T-helper 1 cell treated with Interleukin-12 subunit alpha and Interleukin-12 subunit beta and Interleukin-4 antibody, amounts not matched to agents 30 μg/mL and 1 μg/mL, for 36 hours (primary cell): ENCODE measurements around the gene SLC25A26.

Source experiments
- H3K27ac Mint-ChIP-seq: one replicate; pipeline ENCODE4 v1.8.0; 2021; ENCODE audit warnings: mild to moderate bottlenecking, mixed read lengths
- H3K27me3 Mint-ChIP-seq: one replicate; pipeline ENCODE4 v1.8.0; 2021; ENCODE audit warnings: low read depth, mixed read lengths
- H3K36me3 Mint-ChIP-seq: one replicate; pipeline ENCODE4 v1.8.0; 2021; ENCODE audit warnings: low read depth, mixed read lengths
- H3K4me1 Mint-ChIP-seq: one replicate; pipeline ENCODE4 v1.8.0; 2021; ENCODE audit warnings: low read depth, mixed read lengths
- H3K4me3 Mint-ChIP-seq: one replicate; pipeline ENCODE4 v1.8.0; 2021; ENCODE audit warnings: mild to moderate bottlenecking, moderate library complexity, mixed read lengths
- H3K9me3 Mint-ChIP-seq: one replicate; pipeline ENCODE4 v1.8.0; 2021; ENCODE audit warnings: mixed read lengths

The SLC25A26 gene

DNA sequence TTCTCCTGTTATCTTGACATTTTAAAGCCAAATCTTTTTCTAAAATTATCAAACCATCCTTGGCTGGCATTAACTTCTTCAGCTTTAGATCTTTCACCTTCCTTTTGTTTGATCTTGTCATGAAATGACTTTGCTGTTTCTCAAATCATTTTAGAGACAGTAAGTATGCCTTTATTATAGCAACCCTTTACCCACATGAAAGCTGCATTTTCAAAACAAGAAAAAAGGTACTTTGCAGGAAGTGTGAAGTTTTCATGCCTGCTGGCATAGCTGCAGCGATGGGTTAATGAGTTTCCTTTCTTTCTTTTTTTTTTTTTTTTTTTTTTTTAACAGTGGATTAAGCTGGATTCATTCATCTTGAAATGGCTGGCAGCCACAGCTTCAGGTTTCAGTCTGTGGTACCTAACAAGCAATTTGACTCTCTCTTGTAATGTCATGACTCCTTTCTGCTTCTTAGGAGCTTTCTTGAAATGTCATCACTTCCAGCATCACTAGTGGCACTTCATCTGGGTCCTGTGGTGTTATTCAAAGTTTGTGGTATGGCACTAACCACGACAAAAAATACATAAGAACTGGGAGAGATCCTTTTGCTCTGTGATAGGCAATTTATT lies 18.8 kb downstream of the SLC25A26 start:
- Mint-ChIP-seq H3K9me3 (peaks cover 43% of the 10 kb centered on the region), H3K27me3 (no peaks in the 10 kb centered on the region), H3K4me3 (no peak overlapping the region), H3K36me3 (peaks cover 53% of the 10 kb centered on the region), H3K27ac (peak overlapping the region; percentile 15), H3K4me1 (peaks cover 13% of the 10 kb centered on the region)

DNA sequence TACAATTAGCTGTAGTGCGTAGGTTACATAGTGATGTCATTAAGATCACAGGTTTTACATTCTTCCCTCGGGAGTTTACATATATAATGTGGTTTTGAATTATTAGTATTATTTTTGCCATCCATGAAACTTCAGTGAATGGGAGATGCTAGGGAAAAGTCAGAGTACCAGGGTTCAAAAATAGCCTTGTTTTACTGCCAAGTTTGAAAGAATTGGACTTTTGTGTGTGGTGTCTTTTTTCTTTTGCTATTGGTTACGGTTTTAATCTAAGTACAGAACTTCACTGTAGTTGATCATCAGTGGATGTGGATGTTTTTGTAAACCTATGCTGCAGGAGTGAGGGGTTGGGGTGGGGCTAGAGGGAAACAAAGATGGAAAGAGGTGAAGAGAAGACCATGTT lies 20.7 kb downstream of the SLC25A26 start:
- Mint-ChIP-seq H3K27me3 (no peaks in the 10 kb centered on the region), H3K9me3 (peaks cover 27% of the 10 kb centered on the region), H3K4me3 (no peak overlapping the region), H3K27ac (no peak overlapping the region), H3K4me1 (peaks cover 13% of the 10 kb centered on the region), H3K36me3 (peaks cover 60% of the 10 kb centered on the region)

DNA sequence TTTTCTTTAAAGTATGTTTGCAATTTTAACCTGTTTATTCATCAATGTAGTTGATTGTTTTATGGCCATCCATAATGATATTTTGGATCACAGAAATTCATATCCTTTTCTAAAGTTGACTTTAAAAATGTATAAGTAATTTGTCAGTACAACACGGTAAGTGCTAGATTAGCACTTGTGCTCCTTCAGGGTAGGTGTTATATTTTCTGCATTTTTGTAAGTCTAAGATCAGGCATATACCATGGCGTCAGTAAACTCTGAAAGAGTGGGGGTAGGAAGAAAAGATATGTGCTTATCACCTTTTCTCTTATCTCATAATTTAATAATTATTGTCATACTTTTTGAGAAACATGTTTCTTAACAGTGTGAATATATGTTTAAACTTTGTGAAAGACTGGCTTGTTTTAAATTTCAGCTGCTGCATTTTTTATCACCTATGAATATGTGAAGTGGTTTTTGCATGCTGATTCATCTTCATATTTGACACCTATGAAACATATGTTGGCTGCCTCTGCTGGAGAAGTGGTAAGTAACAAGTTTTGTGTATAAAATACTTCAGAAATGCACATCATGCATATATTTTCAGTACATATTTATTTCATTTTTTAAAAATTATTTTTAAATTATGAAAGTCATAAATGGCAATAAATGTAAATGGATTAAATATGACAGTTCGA lies 22.1 kb downstream of the SLC25A26 start:
- no peak overlapping the region for H3K4me3 Mint-ChIP-seq
- peaks cover 10% of the 10 kb centered on the region for H3K4me1 Mint-ChIP-seq
- H3K27ac Mint-ChIP-seq: no peak overlapping the region
- peaks cover 50% of the 10 kb centered on the region for H3K36me3 Mint-ChIP-seq
- H3K27me3 Mint-ChIP-seq: no peaks in the 10 kb centered on the region
- peaks cover 17% of the 10 kb centered on the region for H3K9me3 Mint-ChIP-seq

DNA sequence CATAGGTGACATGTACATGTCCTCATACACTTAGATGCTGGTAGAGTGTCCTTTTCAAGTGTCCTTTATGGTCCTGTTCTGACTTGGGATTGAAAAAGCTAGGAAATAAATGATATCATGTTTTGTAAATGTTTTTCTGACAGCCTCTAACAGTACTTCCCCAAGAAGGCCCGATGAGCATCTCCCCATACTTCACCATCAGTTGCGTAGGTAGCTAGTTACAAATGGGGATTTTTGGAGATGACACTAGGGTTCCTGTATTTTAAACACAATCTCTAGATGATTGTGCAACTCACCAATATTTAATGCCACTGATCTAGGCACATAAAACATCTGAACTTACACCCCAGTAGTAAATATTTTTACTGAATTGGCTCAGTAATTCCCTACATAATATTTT lies 27.8 kb downstream of the SLC25A26 start:
- Mint-ChIP-seq H3K27ac (no peak overlapping the region), H3K9me3 (no peaks in the 10 kb centered on the region), H3K4me1 (no peaks in the 10 kb centered on the region), H3K27me3 (no peaks in the 10 kb centered on the region), H3K36me3 (peaks cover 19% of the 10 kb centered on the region), H3K4me3 (no peak overlapping the region)

DNA sequence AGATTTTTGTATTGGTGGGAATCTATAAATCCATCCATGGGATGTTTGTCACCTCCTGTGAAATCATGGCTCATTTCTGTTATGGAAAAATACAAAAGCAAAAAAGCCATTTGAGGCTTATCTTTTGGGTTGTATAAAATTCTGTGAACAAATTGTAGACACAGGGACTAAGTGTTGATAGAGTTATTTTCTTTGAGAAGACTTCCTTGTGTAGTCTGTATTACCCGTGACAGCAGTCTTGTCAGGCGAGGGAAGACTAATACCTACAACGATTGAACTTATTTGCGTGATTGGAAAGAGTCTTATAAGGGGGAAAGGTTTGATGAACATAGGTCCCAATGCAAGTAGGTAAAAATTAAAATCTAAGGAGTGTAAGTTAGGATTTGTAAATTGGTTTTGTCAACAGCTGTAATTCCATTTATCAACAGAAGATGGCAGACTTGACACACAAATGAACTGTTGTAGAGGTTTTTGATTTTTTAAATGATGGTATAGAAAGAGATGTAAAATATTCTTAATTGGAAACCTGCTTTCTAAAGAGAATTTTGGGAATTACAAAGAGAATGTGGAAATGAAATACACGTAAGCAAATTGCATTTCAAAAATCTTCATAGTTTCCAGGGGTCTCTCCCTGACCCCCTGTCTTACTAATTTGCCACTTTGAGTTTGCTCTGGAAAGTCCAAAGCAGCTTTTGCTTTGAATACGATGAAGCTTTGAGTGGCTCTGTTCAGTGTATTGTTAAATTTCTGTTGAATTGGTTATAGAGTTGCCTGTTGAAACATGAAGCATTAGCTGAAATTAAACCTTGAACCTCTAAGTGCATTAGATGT lies 33.2 kb downstream of the SLC25A26 start:
- Mint-ChIP-seq H3K27ac (no peak overlapping the region), H3K36me3 (peaks cover 3% of the 10 kb centered on the region), H3K9me3 (no peaks in the 10 kb centered on the region), H3K27me3 (no peaks in the 10 kb centered on the region), H3K4me3 (no peak overlapping the region), H3K4me1 (peaks cover 2% of the 10 kb centered on the region)

DNA sequence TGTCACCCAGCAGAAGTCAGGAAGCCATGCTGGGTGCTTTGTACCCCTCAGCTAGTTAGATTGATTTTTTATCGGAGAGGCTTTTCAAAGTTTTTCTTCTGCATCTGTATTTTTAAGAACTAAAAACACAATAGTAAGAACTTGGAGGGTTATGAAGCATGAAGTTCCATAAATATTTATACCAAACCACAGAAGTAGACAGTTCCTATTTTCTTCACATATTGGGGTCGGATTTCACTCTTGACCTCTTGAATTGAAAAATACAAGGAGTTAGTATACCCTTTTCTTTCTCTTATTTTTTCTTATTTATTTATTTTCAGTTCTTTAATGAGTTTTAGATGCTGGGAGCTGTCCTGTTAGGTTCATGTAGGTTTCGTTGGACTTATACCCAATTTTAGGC lies 35.1 kb downstream of the SLC25A26 start:
- H3K4me1 Mint-ChIP-seq: peaks cover 2% of the 10 kb centered on the region
- no peak overlapping the region for H3K4me3 Mint-ChIP-seq
- no peaks in the 10 kb centered on the region for H3K36me3 Mint-ChIP-seq
- H3K27me3 Mint-ChIP-seq: no peaks in the 10 kb centered on the region
- no peak overlapping the region for H3K27ac Mint-ChIP-seq
- H3K9me3 Mint-ChIP-seq: no peaks in the 10 kb centered on the region

DNA sequence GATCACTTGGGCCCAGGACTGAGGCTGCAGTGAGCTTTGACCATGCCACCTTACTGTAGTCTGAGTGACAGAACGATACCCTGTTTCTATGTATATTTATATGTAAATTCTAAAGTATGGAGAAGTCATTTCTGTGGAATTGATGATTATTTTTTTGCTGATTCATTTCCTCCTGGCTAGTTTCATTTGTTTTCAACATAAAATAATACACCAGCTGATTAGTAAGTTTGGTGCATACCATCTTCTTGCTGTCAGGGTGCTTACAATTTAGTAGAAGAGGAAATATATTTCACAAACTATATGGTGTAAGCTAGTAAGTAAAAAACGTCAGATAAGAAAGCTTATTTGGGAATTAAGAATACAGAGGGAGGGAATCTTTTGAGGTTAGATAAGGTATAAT lies 36.0 kb downstream of the SLC25A26 start:
- no peak overlapping the region for H3K4me3 Mint-ChIP-seq
- H3K36me3 Mint-ChIP-seq: no peaks in the 10 kb centered on the region
- peaks cover 2% of the 10 kb centered on the region for H3K4me1 Mint-ChIP-seq
- no peak overlapping the region for H3K27ac Mint-ChIP-seq
- H3K27me3 Mint-ChIP-seq: no peaks in the 10 kb centered on the region
- no peaks in the 10 kb centered on the region for H3K9me3 Mint-ChIP-seq

DNA sequence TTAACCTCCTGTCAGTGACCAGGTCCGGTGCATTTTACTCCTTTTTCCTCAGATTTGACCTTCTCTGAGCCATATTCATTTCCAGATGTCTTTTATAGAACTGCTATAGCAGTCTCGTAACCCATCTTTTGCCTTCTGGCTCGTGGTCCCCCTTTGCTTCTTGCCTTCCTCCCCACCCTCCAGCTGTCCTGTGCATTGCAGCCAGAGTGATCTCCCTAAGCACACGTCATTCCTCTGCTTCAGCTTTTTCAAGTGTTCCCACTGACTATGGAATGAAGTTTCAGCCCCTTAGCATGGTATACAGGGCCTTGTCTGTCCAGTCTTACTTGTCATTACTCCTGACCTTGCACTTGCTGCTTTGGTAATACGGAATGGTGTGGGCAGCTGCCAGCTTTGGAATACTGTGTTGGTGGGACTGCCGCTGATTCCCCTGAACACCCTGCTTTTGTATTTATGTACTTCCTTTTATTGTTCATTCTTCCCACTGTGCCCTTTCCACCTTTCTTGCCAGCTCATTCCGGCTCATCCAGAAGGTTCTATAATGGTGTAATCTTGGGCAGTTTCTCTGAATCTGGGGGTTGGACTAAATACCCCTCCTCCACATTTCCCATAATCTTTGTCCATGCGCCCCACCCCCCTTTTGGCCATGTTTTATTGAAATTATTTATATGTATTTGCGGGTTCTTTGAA lies 38.9 kb downstream of the SLC25A26 start:
- H3K4me3 Mint-ChIP-seq: no peak overlapping the region
- peaks cover 2% of the 10 kb centered on the region for H3K4me1 Mint-ChIP-seq
- no peaks in the 10 kb centered on the region for H3K27me3 Mint-ChIP-seq
- H3K27ac Mint-ChIP-seq: no peak overlapping the region
- H3K36me3 Mint-ChIP-seq: peaks cover 3% of the 10 kb centered on the region
- H3K9me3 Mint-ChIP-seq: no peaks in the 10 kb centered on the region

DNA sequence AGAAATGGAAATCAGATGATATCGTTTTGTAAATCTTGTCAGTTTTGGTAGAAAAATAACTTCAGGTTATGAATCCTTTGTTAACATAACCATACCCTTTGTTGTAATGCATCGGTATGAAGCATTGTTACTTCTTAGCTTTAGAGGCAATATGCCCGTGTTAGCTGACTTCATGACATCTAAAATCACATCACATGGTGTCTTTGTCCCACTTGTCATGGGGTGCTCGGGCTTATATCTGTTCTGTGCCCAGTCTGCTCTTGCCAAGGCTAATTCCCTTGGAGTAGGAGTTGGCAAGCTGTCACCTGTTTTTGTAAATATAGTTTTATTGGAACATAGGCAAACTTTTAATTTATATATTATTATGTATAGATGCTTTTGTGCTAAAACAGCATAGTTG lies 39.6 kb downstream of the SLC25A26 start:
- Mint-ChIP-seq H3K27ac (no peak overlapping the region), H3K36me3 (peaks cover 3% of the 10 kb centered on the region), H3K9me3 (no peaks in the 10 kb centered on the region), H3K4me1 (peaks cover 2% of the 10 kb centered on the region), H3K27me3 (no peaks in the 10 kb centered on the region), H3K4me3 (no peak overlapping the region)

DNA sequence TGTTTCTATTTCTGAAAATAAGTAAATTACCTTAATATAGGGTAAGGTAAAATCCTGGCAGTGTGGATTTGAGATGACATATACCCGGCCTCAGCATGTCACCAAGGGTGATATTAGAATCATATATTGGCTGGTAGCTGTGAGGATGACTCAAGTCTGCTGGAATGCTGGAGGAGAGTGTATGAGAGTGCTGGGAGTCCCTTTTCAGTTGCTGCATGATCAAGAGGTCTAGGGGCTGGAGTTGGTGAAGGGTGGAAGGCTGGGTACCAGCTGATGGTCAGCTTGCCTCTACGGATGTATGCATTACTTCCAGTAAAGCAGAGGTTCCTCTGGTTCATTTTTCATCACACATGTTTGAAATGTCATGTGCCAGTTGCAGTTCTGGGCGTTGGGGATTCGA lies 40.6 kb downstream of the SLC25A26 start:
- peaks cover 2% of the 10 kb centered on the region for H3K4me1 Mint-ChIP-seq
- no peaks in the 10 kb centered on the region for H3K9me3 Mint-ChIP-seq
- H3K27me3 Mint-ChIP-seq: no peaks in the 10 kb centered on the region
- no peak overlapping the region for H3K27ac Mint-ChIP-seq
- H3K4me3 Mint-ChIP-seq: no peak overlapping the region
- peaks cover 3% of the 10 kb centered on the region for H3K36me3 Mint-ChIP-seq

DNA sequence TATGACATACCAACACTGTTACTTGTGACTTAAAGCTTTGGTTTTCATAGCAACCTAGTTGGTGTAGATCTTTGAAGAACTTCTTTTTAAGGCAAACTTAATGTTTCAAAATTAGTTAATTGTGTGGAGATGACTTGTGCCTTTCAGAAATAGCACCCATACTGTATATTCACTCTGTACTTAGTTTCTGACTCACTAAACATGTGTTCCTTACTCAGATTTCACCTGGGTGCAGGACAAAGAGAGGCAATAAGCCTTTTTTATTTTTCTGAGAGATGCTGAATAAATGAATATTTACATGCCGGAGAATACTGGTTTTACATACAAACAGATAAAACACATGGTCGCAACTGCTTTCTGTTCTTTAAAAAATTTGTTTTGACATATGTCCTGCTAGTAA lies 44.8 kb downstream of the SLC25A26 start:
- no peak overlapping the region for H3K4me3 Mint-ChIP-seq
- H3K9me3 Mint-ChIP-seq: no peaks in the 10 kb centered on the region
- no peaks in the 10 kb centered on the region for H3K27me3 Mint-ChIP-seq
- no peak overlapping the region for H3K27ac Mint-ChIP-seq
- no peaks in the 10 kb centered on the region for H3K4me1 Mint-ChIP-seq
- H3K36me3 Mint-ChIP-seq: peaks cover 3% of the 10 kb centered on the region

DNA sequence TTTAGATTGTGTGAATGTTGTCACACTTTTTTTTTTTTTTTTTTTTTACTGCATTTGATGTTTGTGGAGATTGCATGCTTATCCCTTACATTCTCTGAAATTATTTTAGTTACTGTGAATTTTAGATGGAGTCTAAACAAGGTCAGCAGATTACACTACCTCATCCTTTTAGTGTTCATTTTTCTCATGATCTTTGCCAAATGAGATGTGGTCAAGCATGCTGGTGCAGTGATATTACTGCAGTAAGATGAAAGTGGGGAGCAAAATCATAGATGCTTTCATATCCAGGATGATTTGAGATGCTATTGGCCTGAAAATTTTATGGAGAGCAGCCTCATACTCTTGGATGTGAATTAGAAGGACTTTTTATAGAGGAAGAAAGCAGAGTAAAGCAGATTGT lies 45.8 kb downstream of the SLC25A26 start:
- H3K36me3 Mint-ChIP-seq: peaks cover 3% of the 10 kb centered on the region
- no peaks in the 10 kb centered on the region for H3K9me3 Mint-ChIP-seq
- H3K27ac Mint-ChIP-seq: no peak overlapping the region
- no peaks in the 10 kb centered on the region for H3K27me3 Mint-ChIP-seq
- H3K4me3 Mint-ChIP-seq: no peak overlapping the region
- no peaks in the 10 kb centered on the region for H3K4me1 Mint-ChIP-seq

DNA sequence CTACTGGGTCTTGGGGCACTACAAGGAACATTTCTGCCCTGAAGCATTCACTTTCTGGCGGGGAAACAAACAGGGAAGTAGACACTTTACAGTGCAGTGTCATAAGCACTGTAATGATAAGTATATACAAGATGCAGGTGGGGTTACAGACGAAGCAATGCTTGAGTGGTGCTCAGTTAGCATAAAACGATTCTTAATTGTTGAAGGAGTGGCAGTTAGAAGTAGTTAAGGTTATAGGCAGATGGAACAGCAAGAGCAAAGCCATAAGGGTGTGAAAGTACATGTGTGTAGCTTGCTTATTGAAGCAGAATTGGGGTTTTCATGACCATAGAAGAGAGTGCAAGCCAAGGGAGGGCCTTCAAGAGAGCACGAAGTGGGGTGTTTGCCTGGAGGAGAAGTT lies 46.2 kb downstream of the SLC25A26 start:
- H3K4me1 Mint-ChIP-seq: no peaks in the 10 kb centered on the region
- peaks cover 3% of the 10 kb centered on the region for H3K36me3 Mint-ChIP-seq
- H3K27me3 Mint-ChIP-seq: no peaks in the 10 kb centered on the region
- no peak overlapping the region for H3K27ac Mint-ChIP-seq
- H3K4me3 Mint-ChIP-seq: no peak overlapping the region
- H3K9me3 Mint-ChIP-seq: no peaks in the 10 kb centered on the region

DNA sequence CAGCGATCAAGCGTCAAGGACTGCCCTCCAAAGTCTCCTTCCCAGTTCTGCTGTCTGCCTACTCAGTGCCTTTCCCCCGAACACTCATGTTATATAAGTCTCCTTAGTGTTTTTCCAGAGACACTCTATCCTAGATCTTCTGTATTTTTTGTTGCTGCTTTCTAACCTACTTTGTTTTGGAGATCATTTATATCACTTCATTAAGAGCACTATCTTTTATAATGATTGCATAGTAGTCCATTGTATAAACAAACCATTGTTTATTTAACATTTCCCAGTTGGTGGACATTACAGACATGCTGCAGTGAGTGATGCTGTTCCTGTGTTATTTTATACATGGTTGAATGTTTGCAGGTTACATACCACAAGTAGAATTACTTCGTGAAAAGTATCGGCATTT lies 47.1 kb downstream of the SLC25A26 start:
- Mint-ChIP-seq H3K36me3 (peaks cover 3% of the 10 kb centered on the region), H3K27ac (no peak overlapping the region), H3K4me1 (no peaks in the 10 kb centered on the region), H3K27me3 (no peaks in the 10 kb centered on the region), H3K4me3 (no peak overlapping the region), H3K9me3 (no peaks in the 10 kb centered on the region)
